Glutamatergic neuron (in vitro differentiated cells): ENCODE results near the gene NEK3. TPM values are rescaled to one million over a fixed set of nuclear protein-coding genes. Genes with fewer than 3 reads are reported as not detected.

ENCODE experiments used
- DNase-seq: peaks from one replicate; pipeline ENCODE4 v3.0.0; 2022
- H3K27ac Mint-ChIP-seq: one replicate; pipeline ENCODE4 v1.8.0; 2020; ENCODE audit warnings: mild to moderate bottlenecking, mixed read lengths, inconsistent platforms; ENCODE audit not compliant: unreplicated experiment
- H3K27me3 Mint-ChIP-seq: one replicate; pipeline ENCODE4 v1.8.0; 2020; ENCODE audit warnings: mild to moderate bottlenecking, moderate library complexity, mixed read lengths, inconsistent platforms; ENCODE audit not compliant: unreplicated experiment
- H3K36me3 Mint-ChIP-seq: one replicate; pipeline ENCODE4 v1.8.0; 2020; ENCODE audit warnings: mild to moderate bottlenecking, mixed read lengths, inconsistent platforms; ENCODE audit not compliant: unreplicated experiment
- H3K4me1 Mint-ChIP-seq: one replicate; pipeline ENCODE4 v1.8.0; 2020; ENCODE audit warnings: mild to moderate bottlenecking, low read depth, mixed read lengths, inconsistent platforms; ENCODE audit not compliant: unreplicated experiment
- H3K4me3 Mint-ChIP-seq: one replicate; pipeline ENCODE4 v1.8.0; 2020; ENCODE audit warnings: mild to moderate bottlenecking, mixed read lengths, inconsistent platforms; ENCODE audit not compliant: unreplicated experiment
- H3K9me3 Mint-ChIP-seq: one replicate; pipeline ENCODE4 v1.8.0; 2020; ENCODE audit warnings: mild to moderate bottlenecking, moderate library complexity, mixed read lengths, inconsistent platforms; ENCODE audit not compliant: unreplicated experiment
- CTCF ChIP-seq: fragments of 200-600 bp; sonication (generic); IDR thresholded peaks from one replicate; pipeline ENCODE4 v1.5.0; 2021; ENCODE audit not compliant: partially characterized antibody, unreplicated experiment
- total RNA-seq: library from RNA; stranded (reverse); fragmentation: NEBNext Ultra II Directional; extraction: Animal tissue kit (Norgen Biotek cat#: 25700); gene quantifications from one replicate; pipeline ENCODE4 v1.2.1, GENCODE V29; 2021; ENCODE audit not compliant: unreplicated experiment

NEK3 gene
- total RNA-seq, 1 donor from 2014 or later: 54.8 TPM

GRCh38 chr13:52147225-52147624, 12.2 kb downstream of the NEK3 start:
- Mint-ChIP-seq H3K9me3 (no peaks in the 10 kb centered on the region), H3K27ac (no peak overlapping the region), H3K4me1 (no peaks in the 10 kb centered on the region), H3K4me3 (no peak overlapping the region), H3K36me3 (peaks cover 6% of the 10 kb centered on the region), H3K27me3 (no peaks in the 10 kb centered on the region)
- no peak for DNase-seq
- TF ChIP-seq CTCF: no peak

- Mint-ChIP-seq H3K27me3 (no peaks in the 10 kb centered on the region), H3K9me3 (no peaks in the 10 kb centered on the region), H3K4me3 (no peak overlapping the region), H3K4me1 (peaks cover 2% of the 10 kb centered on the region), H3K36me3 (no peaks in the 10 kb centered on the region), H3K27ac (no peak overlapping the region)
- TF ChIP-seq CTCF: no peak
- DNase-seq: no peak
These were observed 18.1 kb downstream of the NEK3 start for GRCh38 chr13:52141299-52141698.

- Mint-ChIP-seq H3K27ac (no peak overlapping the region), H3K4me1 (peaks cover 2% of the 10 kb centered on the region), H3K4me3 (peak overlapping the region; percentile 46), H3K36me3 (no peaks in the 10 kb centered on the region), H3K9me3 (no peaks in the 10 kb centered on the region), H3K27me3 (no peaks in the 10 kb centered on the region)
- no peak for TF ChIP-seq CTCF
- DNase-seq: no peak
These were observed 21.9 kb downstream of the NEK3 start for GRCh38 chr13:52137489-52137888.

GRCh38 chr13:52136763-52137162, 22.6 kb downstream of the NEK3 start:
- TF ChIP-seq CTCF: no peak
- Mint-ChIP-seq H3K9me3 (no peaks in the 10 kb centered on the region), H3K27ac (no peak overlapping the region), H3K4me3 (no peak overlapping the region), H3K27me3 (no peaks in the 10 kb centered on the region), H3K4me1 (peaks cover 2% of the 10 kb centered on the region), H3K36me3 (peaks cover 2% of the 10 kb centered on the region)
- DNase-seq: no peak

- no peak for TF ChIP-seq CTCF
- Mint-ChIP-seq H3K9me3 (no peaks in the 10 kb centered on the region), H3K27ac (no peak overlapping the region), H3K36me3 (peaks cover 12% of the 10 kb centered on the region), H3K27me3 (peaks cover 2% of the 10 kb centered on the region), H3K4me1 (peaks cover 5% of the 10 kb centered on the region), H3K4me3 (no peak overlapping the region)
- no peak for DNase-seq
These were observed 28.8 kb downstream of the NEK3 start for GRCh38 chr13:52130641-52131040.
